Measurements from ENCODE around the gene ECI2. TPM values are rescaled to one million over a fixed set of nuclear protein-coding genes. Genes with fewer than 3 reads are reported as not detected.

Gene ECI2
- total and polyA plus RNA-seq, 2 donors (not counting 3 experiments of a cell fraction or from before 2014, with no cell fraction given): 33.5 to 91.0 TPM

DNA sequence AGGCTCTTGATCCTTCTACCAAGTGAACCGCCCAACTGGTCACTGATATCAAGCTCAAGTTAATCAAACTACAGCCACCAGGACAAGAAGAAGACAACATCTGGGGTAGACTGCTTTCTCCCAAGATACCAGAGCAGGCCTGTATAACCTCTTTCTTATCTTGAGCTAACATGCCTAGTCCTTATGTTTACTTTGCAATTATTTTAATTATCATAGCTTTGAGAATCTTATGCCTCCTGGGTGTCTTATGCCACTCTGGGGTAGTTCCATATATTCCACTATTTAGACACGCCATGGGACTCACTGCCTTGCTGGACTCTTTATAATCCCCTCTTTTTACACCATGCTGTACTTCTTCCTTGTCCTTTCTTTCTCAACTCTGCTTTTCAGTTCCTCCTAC, 41.5 kb upstream of the ECI2 start:
- DNase-seq (ENCODE audit: low read depth, low spot score) (no peak), FAIRE-seq (no peak)
- dilution Hi-C loops (cut with MboI; ENCODE audit: extremely low pct_ligation_motif_present, low sequenced_read_pairs): no loop called here
- Histone ChIP-seq H3K36me3 (ENCODE audit: control insufficient read depth in 2 of 2, extremely low read depth in 1 of 2, insufficient read depth in 2 of 2, low read length in 2 of 2) (no peaks in the 10 kb centered on the region), H3K9ac (replicated peaks; ENCODE audit: extremely low read depth, insufficient read depth, low read length) (no peak overlapping the region), H3K4me2 (ENCODE audit: insufficient read depth, low read length) (no peak overlapping the region), H3K4me3 (replicated peaks in 1 of 3; ENCODE audit: insufficient read depth in 1 of 3, low read depth in 1 of 3, low read length in 3 of 3) (no peak overlapping the region), H3K4me1 (ENCODE audit: control insufficient read depth, extremely low read depth, insufficient read depth, low read length) (no peaks in the 10 kb centered on the region), H3K79me2 (ENCODE audit: control insufficient read depth, insufficient read depth, low read length) (no peaks in the 10 kb centered on the region), H3K9me1 (replicated peaks; ENCODE audit: control insufficient read depth, extremely low read depth, insufficient read depth, low read length) (no peaks in the 10 kb centered on the region), H3K9me3 (replicated peaks; ENCODE audit: control insufficient read depth, insufficient read depth, low read length) (no peaks in the 10 kb centered on the region), H4K20me1 (replicated peaks; ENCODE audit: control insufficient read depth, extremely low read depth, insufficient read depth, low read length) (no peaks in the 10 kb centered on the region), H3K27ac (ENCODE audit: insufficient read depth, low read depth, low read length) (no peak overlapping the region), H2AFZ (ENCODE audit: low read depth, low read length) (no peak overlapping the region), H3K27me3 (ENCODE audit: control insufficient read depth in 2 of 2, insufficient read depth in 2 of 2, low read length in 2 of 2) (peaks cover 6 to 7% of the 10 kb centered on the region in 2 experiments)
- no peak for TF ChIP-seq GATA2 (IDR thresholded peaks at IDR 0.05; ENCODE audit: insufficient read depth, insufficient read length, low read depth, low read length)
- no peak for TF ChIP-seq MYC (IDR thresholded peaks at IDR 0.05; ENCODE audit: low read depth, low read length)
- TF ChIP-seq EZH2 (IDR thresholded peaks at IDR 0.05; ENCODE audit: borderline replicate concordance, low read depth, low read length, severe bottlenecking): no peak
- TF ChIP-seq POLR2AphosphoS5 (IDR thresholded peaks at IDR 0.05; ENCODE audit: insufficient read depth, low read depth, low read length): no peak
- no peak for TF ChIP-seq CTCF (IDR thresholded peaks at IDR 0.05; ENCODE audit: extremely low read depth in 1 of 2, insufficient read depth in 1 of 2, low read depth in 1 of 2, low read length in 2 of 2)
- TF ChIP-seq JUN (IDR thresholded peaks at IDR 0.05; ENCODE audit: borderline replicate concordance, insufficient read depth, insufficient read length, low read depth): no peak
- no peak for TF ChIP-seq MAX (IDR thresholded peaks at IDR 0.05; ENCODE audit: insufficient read depth, insufficient read length)
- TF ChIP-seq FOS (IDR thresholded peaks at IDR 0.05; ENCODE audit: borderline replicate concordance, insufficient read depth, low read length): no peak
- no peak for TF ChIP-seq POLR2A (IDR thresholded peaks at IDR 0.05; ENCODE audit: low read depth, low read length)
- ChIA-PET CTCF (interaction anchor here (1.3 to 1.4 kb wide), 2 partner anchors 19 to 149 kb away, joined by 3 read pairs; no protein-coding TSS in a partner anchor), POLR2A (no interaction called here)
- BruUV-seq (replicated peaks): no TSS peak
- intact Hi-C loops (cut with micrococcal nuclease): no loop called here
